ENCODE results near the gene EPS8L3. TPM values are rescaled to one million over a fixed set of nuclear protein-coding genes. Genes with fewer than 3 reads are reported as not detected.

EPS8L3 gene
- total and polyA plus RNA-seq, 2 of the 8 experiments (the other 6 are each of a cell fraction or from before 2014, with no cell fraction given) = not detected

DNA sequence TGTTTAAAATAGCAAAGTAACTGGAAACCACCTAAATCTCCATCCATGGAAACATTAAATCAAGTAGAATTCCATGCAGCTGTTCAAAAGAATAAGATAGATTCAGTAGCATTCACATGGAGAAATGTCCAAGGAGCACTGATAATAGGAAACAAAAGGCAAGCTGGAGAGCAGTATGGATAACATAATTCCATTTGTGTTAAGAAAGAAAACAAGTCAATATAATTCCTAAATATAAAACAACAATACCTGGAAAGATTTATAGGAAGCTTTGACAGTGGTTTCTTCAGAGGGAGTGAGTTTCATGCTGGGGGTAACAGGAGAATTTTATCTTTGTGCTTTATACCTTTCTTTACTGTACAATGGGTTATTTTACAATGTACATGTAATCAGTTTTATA lies 36.6 kb upstream of the EPS8L3 start (continued):
- no peak for TF ChIP-seq TCF12 (IDR thresholded peaks at IDR 0.05; ENCODE audit: low read depth, low read length)
- TF ChIP-seq SIRT6 (IDR thresholded peaks at IDR 0.05; ENCODE audit: low read length) = no peak
- TF ChIP-seq TAF7 (optimal IDR thresholded peaks at IDR 0.05; ENCODE audit: borderline replicate concordance, low read depth, low read length) = no peak
- TF ChIP-seq SIN3A (conservative IDR thresholded peaks at IDR 0.05 in 1 of 2, IDR thresholded peaks at IDR 0.05 in 1 of 2; ENCODE audit: low read depth in 1 of 2, low read length in 2 of 2) = no peak
- TF ChIP-seq CTBP2 (IDR thresholded peaks at IDR 0.05; ENCODE audit: borderline replicate concordance, insufficient read depth, insufficient read length, low read length) = no peak
- no peak for TF ChIP-seq NANOG (IDR thresholded peaks at IDR 0.05; ENCODE audit: insufficient read depth, low read depth, low read length, poor library complexity, severe bottlenecking)
- TF ChIP-seq JUN (IDR thresholded peaks at IDR 0.05; ENCODE audit: low read depth, low read length) = no peak
- TF ChIP-seq RBBP5 (IDR thresholded peaks at IDR 0.05; ENCODE audit: borderline replicate concordance, low read depth, low read length) = no peak
- TF ChIP-seq MAFK (IDR thresholded peaks at IDR 0.05; ENCODE audit: low read depth, low read length) = no peak
- TF ChIP-seq, protein P1, sequence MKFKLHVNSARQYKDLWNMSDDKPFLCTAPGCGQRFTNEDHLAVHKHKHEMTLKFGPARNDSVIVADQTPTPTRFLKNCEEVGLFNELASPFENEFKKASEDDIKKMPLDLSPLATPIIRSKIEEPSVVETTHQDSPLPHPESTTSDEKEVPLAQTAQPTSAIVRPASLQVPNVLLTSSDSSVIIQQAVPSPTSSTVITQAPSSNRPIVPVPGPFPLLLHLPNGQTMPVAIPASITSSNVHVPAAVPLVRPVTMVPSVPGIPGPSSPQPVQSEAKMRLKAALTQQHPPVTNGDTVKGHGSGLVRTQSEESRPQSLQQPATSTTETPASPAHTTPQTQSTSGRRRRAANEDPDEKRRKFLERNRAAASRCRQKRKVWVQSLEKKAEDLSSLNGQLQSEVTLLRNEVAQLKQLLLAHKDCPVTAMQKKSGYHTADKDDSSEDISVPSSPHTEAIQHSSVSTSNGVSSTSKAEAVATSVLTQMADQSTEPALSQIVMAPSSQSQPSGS (IDR thresholded peaks at IDR 0.05; ENCODE audit: low read length) = no peak
- TF ChIP-seq HDAC2 (IDR thresholded peaks at IDR 0.05; ENCODE audit: borderline replicate concordance in 1 of 2, low read depth in 2 of 2, low read length in 2 of 2) = no peak
- TF ChIP-seq TBP (IDR thresholded peaks at IDR 0.05; ENCODE audit: low read depth, low read length) = no peak
- TF ChIP-seq JUND (IDR thresholded peaks at IDR 0.05; ENCODE audit: low read length) = no peak
- no peak for TF ChIP-seq ASH2L (IDR thresholded peaks at IDR 0.05; ENCODE audit: low read length)
- TF ChIP-seq BCL11A (IDR thresholded peaks at IDR 0.05; ENCODE audit: low read depth in 2 of 2, low read length in 2 of 2) = no peak

Measured in H1 (cell line).